Activated naive CD4-positive, alpha-beta T cell treated with anti-CD3 and anti-CD28 coated beads for 36 hours (primary cell): ENCODE measurements around the gene SH3BP1. TPM values are rescaled to one million over a fixed set of nuclear protein-coding genes. Genes with fewer than 3 reads are reported as not detected.
"Not testable (repeated sequence)": the region's sequence is repeated elsewhere in the genome, so short reads cannot be mapped to it uniquely, and the experiment has no call there.

Experiments
- CTCF ChIA-PET: fragments of 350-600 bp; sonication (Branson Sonifier 250); formaldehyde crosslinking; loops from one replicate; lab custom pipeline; 2021; ENCODE audit warnings: antibody characterized with exemption; lab: Charles Lee
- DNase-seq: peaks from one replicate; pipeline ENCODE4 v3.0.0-alpha.2; 2020
- H3K27ac Mint-ChIP-seq: one replicate; pipeline ENCODE4 v1.8.0; 2021; ENCODE audit warnings: mild to moderate bottlenecking, mixed read lengths
- H3K27me3 Mint-ChIP-seq: one replicate; pipeline ENCODE4 v1.8.0; 2021; ENCODE audit warnings: low read depth, mixed read lengths
- H3K36me3 Mint-ChIP-seq: one replicate; pipeline ENCODE4 v1.8.0; 2021; ENCODE audit warnings: low read depth, mixed read lengths
- H3K4me1 Mint-ChIP-seq: one replicate; pipeline ENCODE4 v1.8.0; 2021; ENCODE audit warnings: low read depth, mixed read lengths
- H3K4me3 Mint-ChIP-seq: one replicate; pipeline ENCODE4 v1.8.0; 2021; ENCODE audit warnings: mild to moderate bottlenecking, moderate library complexity, mixed read lengths
- H3K9me3 Mint-ChIP-seq: one replicate; pipeline ENCODE4 v1.8.0; 2021; ENCODE audit warnings: mixed read lengths
- intact Hi-C: fragments of 100-400 bp; cut with micrococcal nuclease; formaldehyde crosslinking; loops from one replicate; pipeline ENCODE4 v1.15.1; 2023
- total RNA-seq, 2 experiments: library from RNA; stranded (reverse); gene quantifications; one replicate each; pipeline ENCODE4 v1.2.3, GENCODE V29; 2021

SH3BP1 gene
- total RNA-seq, 2 experiments from 2014 or later = 45.9 to 51.0 TPM

- no peak overlapping the region for H3K27ac Mint-ChIP-seq
- peaks cover 46% of the 10 kb centered on the region for H3K36me3 Mint-ChIP-seq
- no peak for DNase-seq
- no peaks in the 10 kb centered on the region for H3K27me3 Mint-ChIP-seq
- intact Hi-C loops = no loop called here
- peaks cover 28% of the 10 kb centered on the region for H3K4me1 Mint-ChIP-seq
- no peaks in the 10 kb centered on the region for H3K9me3 Mint-ChIP-seq
- CTCF ChIA-PET = no interaction called here
- H3K4me3 Mint-ChIP-seq = no peak overlapping the region
Observed at GRCh38 chr22:37690901-37691504, 51.5 kb downstream of the SH3BP1 start.

- CTCF ChIA-PET = interaction anchor here (0.8 to 1.7 kb wide), 2 partner anchors 11 to 86 kb away, joined by 3 to 5 read pairs; no protein-coding TSS in a partner anchor
- H3K4me1 Mint-ChIP-seq = peaks cover 28% of the 10 kb centered on the region
- DNase-seq = no peak
- no peak overlapping the region for H3K4me3 Mint-ChIP-seq
- H3K27ac Mint-ChIP-seq = no peak overlapping the region
- H3K9me3 Mint-ChIP-seq = no peaks in the 10 kb centered on the region
- intact Hi-C loops = no loop called here
- no peaks in the 10 kb centered on the region for H3K27me3 Mint-ChIP-seq
- peaks cover 41% of the 10 kb centered on the region for H3K36me3 Mint-ChIP-seq
Observed at GRCh38 chr22:37692627-37693285, 53.3 kb downstream of the SH3BP1 start.

GRCh38 chr22:37694131-37694530 is 54.7 kb downstream of the SH3BP1 start:
- peaks cover 18% of the 10 kb centered on the region for H3K4me1 Mint-ChIP-seq
- H3K9me3 Mint-ChIP-seq, H3K27ac Mint-ChIP-seq, H3K4me3 Mint-ChIP-seq, DNase-seq, H3K27me3 Mint-ChIP-seq, intact Hi-C loops: not testable (repeated sequence)
- CTCF ChIA-PET = interaction anchor here (2.3 kb wide), 1 partner anchor 13 kb away, joined by 8 read pairs; no protein-coding TSS in a partner anchor
- peaks cover 32% of the 10 kb centered on the region for H3K36me3 Mint-ChIP-seq

GRCh38 chr22:37696260-37696656 is 56.8 kb downstream of the SH3BP1 start:
- DNase-seq, H3K27ac Mint-ChIP-seq, H3K9me3 Mint-ChIP-seq, H3K27me3 Mint-ChIP-seq, H3K4me3 Mint-ChIP-seq, intact Hi-C loops: not testable (repeated sequence)
- CTCF ChIA-PET = interaction anchor here (0.9 to 3.8 kb wide), 4 partner anchors 9 to 443 kb away, joined by 3 to 20 read pairs (median 6); no protein-coding TSS in a partner anchor
- Mint-ChIP-seq H3K36me3 (peaks cover 21% of the 10 kb centered on the region), H3K4me1 (peaks cover 18% of the 10 kb centered on the region)

GRCh38 chr22:37696657-37697537 is 57.4 kb downstream of the SH3BP1 start, which contains the start of gene TRIOBP:
Gene TRIOBP, plus strand, starts transcription at chr22:37697048. Its CDS starts 4,318 bp downstream, at chr22:37701366.
- CTCF ChIA-PET = interaction anchor here (1.5 to 3.8 kb wide), 3 partner anchors 16 to 83 kb away, joined by 4 to 20 read pairs (median 8); no protein-coding TSS in a partner anchor
- Mint-ChIP-seq H3K4me3 (no peak within 1 kb of the TSS), H3K36me3 (peaks cover 19% of the 10 kb centered on the region), H3K27me3 (no peaks in the 10 kb centered on the region), H3K27ac (no peak within 1 kb of the TSS), H3K9me3 (no peaks in the 10 kb centered on the region), H3K4me1 (peaks cover 18% of the 10 kb centered on the region)
- intact Hi-C loops = no loop called here
- DNase-seq = peak; percentile 86

- DNase-seq = no peak
- no peak overlapping the region for H3K27ac Mint-ChIP-seq
- intact Hi-C loops = no loop called here
- peaks cover 16% of the 10 kb centered on the region for H3K36me3 Mint-ChIP-seq
- CTCF ChIA-PET = interaction anchor here (1.5 to 3.8 kb wide), 2 partner anchors 54 to 84 kb away, joined by 4 to 20 read pairs; no protein-coding TSS in a partner anchor
- H3K27me3 Mint-ChIP-seq = no peaks in the 10 kb centered on the region
- H3K9me3 Mint-ChIP-seq = no peaks in the 10 kb centered on the region
- peaks cover 18% of the 10 kb centered on the region for H3K4me1 Mint-ChIP-seq
- no peak overlapping the region for H3K4me3 Mint-ChIP-seq
Observed at GRCh38 chr22:37697538-37697835, 58.0 kb downstream of the SH3BP1 start.

GRCh38 chr22:37701141-37701786 is 61.8 kb downstream of the SH3BP1 start:
- H3K27me3 Mint-ChIP-seq = no peaks in the 10 kb centered on the region
- H3K4me1 Mint-ChIP-seq = peaks cover 9% of the 10 kb centered on the region
- DNase-seq = no peak
- no peak overlapping the region for H3K27ac Mint-ChIP-seq
- CTCF ChIA-PET = no interaction called here
- intact Hi-C loops = no loop called here
- no peaks in the 10 kb centered on the region for H3K9me3 Mint-ChIP-seq
- no peak overlapping the region for H3K4me3 Mint-ChIP-seq
- H3K36me3 Mint-ChIP-seq = peaks cover 4% of the 10 kb centered on the region

- peaks cover 4% of the 10 kb centered on the region for H3K36me3 Mint-ChIP-seq
- no peaks in the 10 kb centered on the region for H3K9me3 Mint-ChIP-seq
- DNase-seq = no peak
- CTCF ChIA-PET = interaction anchor here (0.7 kb wide), 1 partner anchor 63 kb away, joined by 4 read pairs; no protein-coding TSS in a partner anchor
- intact Hi-C loops = no loop called here
- H3K4me1 Mint-ChIP-seq = no peaks in the 10 kb centered on the region
- no peak overlapping the region for H3K27ac Mint-ChIP-seq
- H3K27me3 Mint-ChIP-seq = no peaks in the 10 kb centered on the region
- H3K4me3 Mint-ChIP-seq = no peak overlapping the region
Observed at GRCh38 chr22:37703906-37704305, 64.4 kb downstream of the SH3BP1 start.

GRCh38 chr22:37704645-37705044 is 65.2 kb downstream of the SH3BP1 start:
- CTCF ChIA-PET = interaction anchor here (0.7 kb wide), 2 partner anchors 62 to 119 kb away, joined by 3 to 4 read pairs; partner anchors contain the start of gene GALR3

GRCh38 chr22:37705205-37705604 is 65.7 kb downstream of the SH3BP1 start:
- intact Hi-C loops = no loop called here
- Mint-ChIP-seq H3K36me3 (peaks cover 4% of the 10 kb centered on the region), H3K4me1 (no peaks in the 10 kb centered on the region), H3K9me3 (no peaks in the 10 kb centered on the region), H3K4me3 (no peak overlapping the region), H3K27me3 (no peaks in the 10 kb centered on the region), H3K27ac (no peak overlapping the region)
- CTCF ChIA-PET = no interaction called here
- DNase-seq = no peak

More at GRCh38 chr22:37704645-37705044, 65.2 kb downstream of the SH3BP1 start:
- H3K4me3 Mint-ChIP-seq = no peak overlapping the region
- no peaks in the 10 kb centered on the region for H3K4me1 Mint-ChIP-seq
- no peaks in the 10 kb centered on the region for H3K27me3 Mint-ChIP-seq
- no peak for DNase-seq
- no peak overlapping the region for H3K27ac Mint-ChIP-seq
- no peaks in the 10 kb centered on the region for H3K9me3 Mint-ChIP-seq
- intact Hi-C loops = no loop called here
- peaks cover 4% of the 10 kb centered on the region for H3K36me3 Mint-ChIP-seq
